ENCODE results near the gene RNF38.
A peak's percentile ranks its signal among the peaks of the same experiment; 100 is the strongest.
"Not testable (repeated sequence)": the region's sequence is repeated elsewhere in the genome, so short reads cannot be mapped to it uniquely, and the experiment has no call there.

Gene RNF38

DNA sequence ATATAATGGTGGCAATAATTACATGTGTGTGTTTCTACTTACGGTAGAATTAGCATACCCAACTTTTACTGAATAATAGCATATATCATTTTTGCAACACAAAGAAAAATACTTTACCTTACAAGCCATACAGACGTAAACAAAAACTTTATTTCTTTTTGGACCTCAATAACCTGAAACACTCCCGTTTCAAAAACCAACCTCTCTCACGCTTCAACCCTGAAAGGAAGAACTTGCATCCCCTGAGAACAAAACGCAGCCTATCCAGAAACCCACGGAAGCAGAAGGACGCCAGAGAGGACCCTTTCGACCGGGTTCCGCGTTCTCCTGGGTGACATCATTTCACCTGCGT, at the start of gene RNF38:
Gene RNF38, minus strand, starts transcription at position 290 of the 352 bp plus-strand sequence. Its CDS starts 161 bp downstream, at position 129.
- DNase-seq = no peak

GRCh38 chr9:36448555-36448954, 48.5 kb upstream of the RNF38 start:
- DNase-seq = not testable (repeated sequence)

DNA sequence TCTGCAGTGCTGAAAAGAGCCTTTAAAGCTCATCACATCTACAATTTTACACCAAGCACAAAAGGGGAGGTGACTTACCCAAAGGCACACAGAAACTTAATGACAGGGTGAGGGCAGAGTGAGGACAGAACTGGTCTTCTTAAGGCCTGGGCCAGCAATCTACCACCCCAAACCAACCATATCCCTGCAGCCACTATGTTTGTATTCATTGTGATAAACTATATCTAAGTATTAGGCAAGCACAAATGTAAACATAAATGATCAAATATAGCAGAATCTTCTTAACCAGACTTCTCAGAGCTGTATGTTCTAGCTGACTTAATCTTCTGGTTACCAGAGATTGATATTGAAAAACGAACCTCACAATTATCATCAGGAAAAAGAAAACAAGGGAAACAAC, 47.9 kb upstream of the RNF38 start:
- no peak for DNase-seq

- DNase-seq = not testable (repeated sequence)
Measured at GRCh38 chr9:36446678-36447077, 46.6 kb upstream of the RNF38 start.

DNA sequence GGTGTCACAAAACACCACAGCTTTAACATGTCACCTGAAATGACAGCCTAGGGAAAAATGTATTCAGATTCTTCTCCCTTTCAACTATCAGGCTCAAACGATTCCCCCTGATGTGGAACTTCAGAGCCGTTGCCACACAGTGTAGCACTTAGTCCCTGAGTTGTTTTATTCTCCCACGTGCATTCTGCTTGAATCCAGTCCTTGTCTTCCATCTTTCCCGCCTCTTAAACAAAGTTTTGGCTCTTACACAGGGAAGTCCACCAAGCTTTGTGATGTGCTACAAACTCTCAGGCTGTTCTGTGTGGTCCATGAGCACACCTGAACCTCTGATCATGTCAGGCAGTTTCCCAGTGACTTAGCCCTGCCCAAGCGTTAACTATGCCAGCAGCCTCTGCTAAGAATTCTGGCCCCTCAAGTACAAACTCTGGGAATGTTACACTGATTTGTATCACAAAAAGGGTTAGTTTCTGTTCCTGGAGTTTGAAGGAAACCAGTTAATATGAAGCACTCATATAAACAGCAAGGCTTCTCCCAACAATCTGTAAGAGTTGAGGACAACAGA, 45.8 kb upstream of the RNF38 start:
- no peak for DNase-seq

DNA sequence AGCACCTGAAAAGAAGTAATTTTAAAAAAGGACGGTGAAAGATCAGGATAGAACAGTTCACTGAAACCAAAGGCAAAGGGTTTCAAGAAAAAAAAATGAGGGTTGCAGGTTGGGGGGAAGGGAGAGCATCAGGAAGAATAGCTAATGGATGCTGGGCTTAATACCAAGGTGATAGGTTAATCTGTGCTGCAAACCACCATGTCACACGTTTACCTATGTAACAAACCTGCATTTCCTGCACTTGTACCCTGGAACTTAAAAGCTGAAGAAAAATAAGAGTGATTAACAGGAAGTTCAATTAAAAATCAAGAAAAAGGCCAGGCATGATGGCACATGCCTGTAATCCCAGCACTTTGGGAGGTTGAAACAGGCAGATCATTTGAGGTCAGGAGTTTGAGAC, 44.1 kb upstream of the RNF38 start:
- DNase-seq = no peak

- DNase-seq = no peak
Measured at GRCh38 chr9:36443581-36443980, 43.5 kb upstream of the RNF38 start.

DNA sequence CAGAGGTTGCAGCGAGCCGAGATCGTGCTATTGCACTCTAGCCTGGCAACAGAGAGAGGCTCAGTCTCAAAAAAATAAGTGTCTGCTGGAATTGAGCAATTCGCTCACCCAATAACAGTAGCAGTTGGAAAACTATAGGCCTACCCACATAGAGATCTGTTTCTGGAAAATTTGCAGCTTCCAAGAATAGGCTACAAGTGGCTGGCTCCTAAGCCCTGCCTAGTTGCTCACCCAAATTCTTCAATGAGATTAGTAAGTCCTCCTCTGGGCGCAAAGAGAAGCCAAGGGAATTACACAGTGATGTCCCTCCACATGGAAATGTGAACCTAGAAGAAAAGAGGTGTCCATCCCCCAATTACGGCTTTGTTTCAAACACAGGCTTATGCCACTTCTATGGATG, 42.6 kb upstream of the RNF38 start:
- DNase-seq = no peak

- DNase-seq = peak; percentile 2
Measured at GRCh38 chr9:36441966-36442365, 41.9 kb upstream of the RNF38 start.

DNA sequence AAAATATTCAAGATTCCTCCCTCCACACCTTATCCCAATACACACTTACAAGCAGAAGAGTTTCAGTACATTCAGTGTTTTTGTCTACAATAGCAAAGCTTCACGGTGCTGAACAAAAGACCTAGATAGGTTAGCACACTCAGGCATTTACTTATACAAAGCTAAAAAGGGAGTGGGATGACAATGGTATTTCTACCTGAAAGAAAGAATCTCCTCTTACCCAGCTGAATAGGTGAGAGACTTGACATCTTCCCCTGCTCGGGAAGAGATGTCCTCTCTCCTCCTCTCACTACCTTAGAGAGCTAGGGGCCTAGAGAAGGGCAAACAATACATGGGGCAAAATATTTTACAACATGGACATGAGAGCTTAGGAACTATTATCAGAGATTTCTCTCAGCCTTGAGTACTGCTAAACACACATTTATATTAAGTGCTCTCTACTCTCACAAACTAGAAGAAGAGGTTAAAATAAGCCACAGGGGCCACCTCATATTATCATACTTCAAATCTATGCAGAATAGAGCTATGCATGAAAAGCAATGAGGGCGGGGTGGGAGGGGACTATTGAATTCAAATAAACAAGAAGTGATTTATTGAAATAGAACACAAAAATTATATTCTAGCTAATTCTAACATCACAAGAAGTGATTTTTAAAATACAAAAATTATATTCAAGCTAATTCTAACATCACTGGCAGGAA, 38.6 kb upstream of the RNF38 start:
- no peak for DNase-seq

GRCh38 chr9:36437790-36438189, 37.7 kb upstream of the RNF38 start:
- DNase-seq = peak; percentile 4

DNA sequence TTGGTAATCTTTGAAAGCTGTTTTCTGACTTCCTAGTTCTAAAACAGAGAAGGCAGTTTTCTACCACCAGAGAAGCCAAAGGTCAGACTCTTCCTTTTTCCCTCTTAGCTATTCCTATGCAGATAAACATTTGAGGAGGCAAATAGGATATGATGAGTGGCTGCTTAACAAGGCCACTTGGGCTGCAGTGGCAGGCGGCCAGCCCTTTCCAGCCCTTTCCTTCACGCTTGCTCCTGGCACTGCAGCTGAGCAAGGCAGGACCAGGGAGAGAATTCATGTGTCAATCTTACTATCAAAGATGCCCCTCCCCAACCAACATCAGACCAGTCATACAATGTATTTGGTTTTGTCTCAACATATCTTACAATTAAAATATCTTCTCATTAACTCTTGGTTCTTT, 36.8 kb upstream of the RNF38 start:
- no peak for DNase-seq

GRCh38 chr9:36433386-36433785, 33.3 kb upstream of the RNF38 start:
- DNase-seq = no peak

DNA sequence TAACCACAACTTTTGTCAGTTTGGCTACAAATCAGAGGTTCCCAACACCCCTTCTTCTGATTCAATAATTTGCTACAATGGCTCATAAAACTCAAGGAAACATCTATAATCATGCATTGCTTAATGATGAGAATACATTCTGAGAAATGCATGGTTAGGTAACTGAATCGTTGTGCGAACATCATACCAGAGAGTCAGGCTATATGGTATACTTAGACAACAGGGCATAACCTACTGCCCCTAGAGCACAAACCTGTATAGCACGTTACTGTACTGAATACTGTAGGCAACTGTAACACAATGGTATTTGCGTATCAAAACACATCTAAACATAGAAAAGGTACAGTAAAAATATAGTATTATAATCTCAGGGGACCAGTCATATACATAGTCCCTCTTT, 31.0 kb upstream of the RNF38 start:
- no peak for DNase-seq

DNA sequence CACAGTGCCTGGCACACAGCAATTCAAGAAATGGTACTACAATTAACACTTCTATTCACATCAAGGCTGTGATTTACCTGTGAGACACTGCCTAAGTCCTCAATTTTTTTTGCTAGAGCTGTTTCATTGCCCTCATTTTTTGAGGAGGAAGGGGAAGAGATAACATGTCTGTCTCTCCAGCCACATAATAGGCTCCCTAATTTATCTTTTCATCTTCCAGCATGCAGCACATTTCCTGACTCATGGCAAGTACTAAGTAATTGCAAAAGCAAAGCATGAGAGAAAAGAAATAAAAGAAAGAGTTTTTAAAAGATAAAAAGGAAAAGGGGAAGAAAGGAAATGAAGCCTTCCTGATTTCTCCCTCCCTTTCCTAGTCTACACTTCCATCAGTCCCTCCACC, 26.9 kb upstream of the RNF38 start:
- DNase-seq = no peak

- no peak for DNase-seq
Measured at GRCh38 chr9:36426348-36426747, 26.3 kb upstream of the RNF38 start.

DNA sequence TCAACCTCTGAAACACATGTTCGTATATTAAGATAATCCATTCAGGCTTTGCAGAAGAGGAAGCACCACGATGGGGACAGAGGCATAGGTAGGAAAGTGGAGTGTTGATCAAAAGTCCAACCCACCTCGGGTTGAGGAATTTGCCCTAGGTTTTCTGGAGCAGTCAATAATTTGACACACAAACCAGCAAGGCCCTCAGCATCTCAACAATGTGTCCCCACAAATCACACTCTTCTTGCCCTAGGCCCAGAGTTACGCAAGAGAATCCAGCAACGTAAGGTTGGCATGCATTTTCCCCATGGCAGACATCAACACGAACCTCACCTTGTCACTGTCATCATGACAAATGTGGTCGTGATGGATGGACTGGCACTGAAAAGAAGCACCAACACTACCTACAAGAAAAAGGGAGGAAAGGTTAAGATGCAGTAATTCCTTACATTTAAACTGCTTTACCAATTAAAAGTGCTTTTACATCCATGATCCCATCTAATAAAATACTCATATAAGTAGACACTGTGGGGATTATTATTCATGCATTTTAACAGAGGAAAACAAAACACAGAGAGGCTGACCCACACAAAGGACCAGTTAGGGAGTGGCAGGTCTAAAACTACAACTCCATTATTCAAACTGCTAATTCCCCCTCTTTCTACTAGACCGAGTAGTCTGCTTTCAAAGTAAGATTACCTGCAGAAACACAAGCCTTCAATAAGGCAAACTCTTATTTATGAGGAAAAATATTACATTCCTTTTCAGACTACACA, 24.4 kb upstream of the RNF38 start:
- DNase-seq = no peak

DNA sequence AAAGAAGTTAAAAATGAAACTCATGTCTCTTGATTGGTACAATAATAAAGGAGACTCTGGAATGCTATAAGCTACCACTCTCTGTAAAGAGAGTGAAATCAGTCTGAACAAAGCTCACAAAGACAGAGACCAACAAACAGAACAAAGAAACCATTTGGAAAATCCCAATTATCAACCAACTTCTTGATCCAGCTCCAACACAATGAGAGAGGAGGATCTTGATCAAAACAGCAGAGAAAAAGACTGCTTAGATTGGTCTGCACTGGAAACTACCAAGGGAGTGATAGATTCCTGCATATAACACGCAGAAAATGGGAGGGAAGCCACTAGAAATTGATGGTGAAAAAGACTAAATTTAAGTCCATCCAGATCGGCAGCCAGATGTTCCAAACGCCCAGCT, 23.1 kb upstream of the RNF38 start:
- DNase-seq = no peak

- no peak for DNase-seq
Measured at GRCh38 chr9:36416890-36417289, 16.8 kb upstream of the RNF38 start.

GRCh38 chr9:36415822-36416525, 15.9 kb upstream of the RNF38 start:
- no peak for DNase-seq

- DNase-seq = peak; percentile 34
Measured at GRCh38 chr9:36411410-36411809, 11.3 kb upstream of the RNF38 start.

- not testable (repeated sequence) for DNase-seq
Measured at GRCh38 chr9:36409076-36409475, 9.0 kb upstream of the RNF38 start.

DNA sequence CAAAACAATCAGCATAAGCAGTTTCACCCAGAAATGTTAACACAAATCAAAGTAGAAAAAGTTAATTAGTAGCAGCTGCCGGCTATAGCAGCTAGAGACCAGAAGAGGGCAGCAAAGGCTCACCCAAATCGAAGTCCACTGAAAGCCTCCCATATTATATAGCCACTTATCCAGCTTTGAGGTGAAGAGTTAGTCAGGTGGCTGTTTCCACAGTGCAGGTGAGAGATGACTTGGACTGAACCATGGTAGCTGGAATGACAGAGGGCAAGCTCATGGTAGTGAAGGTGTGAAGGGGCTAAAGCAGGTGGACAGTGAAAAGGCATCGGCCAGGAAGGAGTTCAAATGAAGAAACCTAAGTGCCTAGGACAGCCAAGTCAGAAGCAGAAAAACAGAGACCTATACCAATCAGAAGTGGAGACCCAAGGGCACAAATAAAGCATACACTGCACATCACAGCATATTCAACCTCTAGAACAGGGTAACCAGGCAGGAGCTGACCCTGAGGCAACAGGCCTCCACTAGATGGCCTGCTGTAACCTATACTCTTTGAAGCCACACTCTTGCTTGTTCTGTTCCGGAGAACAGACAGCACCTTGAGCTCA, 7.2 kb upstream of the RNF38 start:
- peak; percentile 42 for DNase-seq
